ENCODE measurements around the gene SRRM2.

GRCh38 chr16:2783581-2784357 lies 31.3 kb downstream of the SRRM2 start:
- TF ChIP-seq, protein P1, sequence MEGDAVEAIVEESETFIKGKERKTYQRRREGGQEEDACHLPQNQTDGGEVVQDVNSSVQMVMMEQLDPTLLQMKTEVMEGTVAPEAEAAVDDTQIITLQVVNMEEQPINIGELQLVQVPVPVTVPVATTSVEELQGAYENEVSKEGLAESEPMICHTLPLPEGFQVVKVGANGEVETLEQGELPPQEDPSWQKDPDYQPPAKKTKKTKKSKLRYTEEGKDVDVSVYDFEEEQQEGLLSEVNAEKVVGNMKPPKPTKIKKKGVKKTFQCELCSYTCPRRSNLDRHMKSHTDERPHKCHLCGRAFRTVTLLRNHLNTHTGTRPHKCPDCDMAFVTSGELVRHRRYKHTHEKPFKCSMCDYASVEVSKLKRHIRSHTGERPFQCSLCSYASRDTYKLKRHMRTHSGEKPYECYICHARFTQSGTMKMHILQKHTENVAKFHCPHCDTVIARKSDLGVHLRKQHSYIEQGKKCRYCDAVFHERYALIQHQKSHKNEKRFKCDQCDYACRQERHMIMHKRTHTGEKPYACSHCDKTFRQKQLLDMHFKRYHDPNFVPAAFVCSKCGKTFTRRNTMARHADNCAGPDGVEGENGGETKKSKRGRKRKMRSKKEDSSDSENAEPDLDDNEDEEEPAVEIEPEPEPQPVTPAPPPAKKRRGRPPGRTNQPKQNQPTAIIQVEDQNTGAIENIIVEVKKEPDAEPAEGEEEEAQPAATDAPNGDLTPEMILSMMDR (IDR thresholded peaks at IDR 0.05), result no peak
- TF ChIP-seq POLR2A (IDR thresholded peaks at IDR 0.05), result no peak
